HEK293T (cell line): ENCODE data around the gene SPRR2G.

ENCODE experiments used
- ARNT ChIP-seq: fragments of 450-650 bp; IDR thresholded peaks from 2 replicates; pipeline ENCODE4 v1.6.1; 2017; ENCODE audit warnings: mild to moderate bottlenecking
- CTBP1 ChIP-seq: fragments of 450-650 bp; IDR thresholded peaks from 2 replicates; pipeline ENCODE4 v1.6.1; 2016; ENCODE audit warnings: borderline replicate concordance
- ELF4 ChIP-seq: fragments of 450-650 bp; IDR thresholded peaks from 2 replicates; pipeline ENCODE4 v1.6.1; 2017; ENCODE audit warnings: antibody characterized with exemption
- FOXA1 ChIP-seq: fragments of 450-650 bp; IDR thresholded peaks from 2 replicates; pipeline ENCODE4 v1.6.1; 2016; ENCODE audit warnings: mild to moderate bottlenecking
- FOXK2 ChIP-seq: fragments of 450-650 bp; IDR thresholded peaks from 2 replicates; pipeline ENCODE4 v1.6.1; 2016; ENCODE audit warnings: mild to moderate bottlenecking
- FOXM1 ChIP-seq: fragments of 450-650 bp; IDR thresholded peaks from 2 replicates; pipeline ENCODE4 v1.6.1; 2017; ENCODE audit warnings: mild to moderate bottlenecking, borderline replicate concordance
- L3MBTL2 ChIP-seq: fragments of 450-650 bp; conservative IDR thresholded peaks from 2 replicates; pipeline ENCODE4 v1.6.1; 2016; ENCODE audit warnings: mild to moderate bottlenecking
- SP1 ChIP-seq: fragments of 450-650 bp; IDR thresholded peaks from 2 replicates; pipeline ENCODE4 v1.6.1; 2017
- SUZ12 ChIP-seq: fragments of 450-650 bp; IDR thresholded peaks from 2 replicates; pipeline ENCODE4 v1.6.1; 2016; ENCODE audit warnings: mild to moderate bottlenecking
- TARDBP ChIP-seq: fragments of 450-650 bp; IDR thresholded peaks from 2 replicates; pipeline ENCODE4 v1.6.1; 2016
- ZNF384 ChIP-seq: fragments of 450-650 bp; IDR thresholded peaks from 2 replicates; pipeline ENCODE4 v1.6.1; 2016
- TF ChIP-seq, protein P1 (sequence below): fragments of 450-650 bp; IDR thresholded peaks from 2 replicates; pipeline ENCODE4 v1.6.1; 2016

DNA sequence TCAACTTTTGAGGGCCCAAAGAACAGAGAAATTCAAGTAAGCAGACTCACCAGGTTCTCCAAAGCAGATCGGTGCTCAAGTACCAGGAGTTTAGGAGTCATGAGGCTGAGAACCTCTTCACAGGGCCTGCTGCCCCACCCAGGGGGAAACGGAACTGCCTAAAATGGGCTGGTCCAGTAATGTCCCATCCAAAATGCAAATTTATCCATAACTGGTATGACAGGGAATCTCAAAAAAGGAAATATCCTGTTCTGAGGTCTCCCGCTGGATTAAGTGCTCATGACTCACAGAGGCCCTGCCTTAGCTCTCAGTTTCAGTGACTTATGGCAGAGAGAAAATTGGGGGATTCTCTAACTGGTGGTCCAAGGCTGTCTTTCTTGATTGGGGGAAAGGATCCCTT is 9.3 kb downstream of the SPRR2G start:
- TF ChIP-seq ARNT: no peak
- TF ChIP-seq SP1: no peak
- TF ChIP-seq TARDBP: no peak
- no peak for TF ChIP-seq SUZ12
- no peak for TF ChIP-seq CTBP1
- TF ChIP-seq FOXA1: no peak
- TF ChIP-seq ZNF384: no peak
- no peak for TF ChIP-seq FOXK2
- TF ChIP-seq ELF4: no peak
- TF ChIP-seq L3MBTL2: no peak
- no peak for TF ChIP-seq FOXM1
- TF ChIP-seq, protein P1, sequence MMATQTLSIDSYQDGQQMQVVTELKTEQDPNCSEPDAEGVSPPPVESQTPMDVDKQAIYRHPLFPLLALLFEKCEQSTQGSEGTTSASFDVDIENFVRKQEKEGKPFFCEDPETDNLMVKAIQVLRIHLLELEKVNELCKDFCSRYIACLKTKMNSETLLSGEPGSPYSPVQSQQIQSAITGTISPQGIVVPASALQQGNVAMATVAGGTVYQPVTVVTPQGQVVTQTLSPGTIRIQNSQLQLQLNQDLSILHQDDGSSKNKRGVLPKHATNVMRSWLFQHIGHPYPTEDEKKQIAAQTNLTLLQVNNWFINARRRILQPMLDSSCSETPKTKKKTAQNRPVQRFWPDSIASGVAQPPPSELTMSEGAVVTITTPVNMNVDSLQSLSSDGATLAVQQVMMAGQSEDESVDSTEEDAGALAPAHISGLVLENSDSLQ: no peak
